ENCODE results near the gene CKS1B.
A peak's percentile ranks its signal among the peaks of the same experiment; 100 is the strongest.
"Not testable (repeated sequence)": the region's sequence is repeated elsewhere in the genome, so short reads cannot be mapped to it uniquely, and the experiment has no call there.

Gene CKS1B

DNA sequence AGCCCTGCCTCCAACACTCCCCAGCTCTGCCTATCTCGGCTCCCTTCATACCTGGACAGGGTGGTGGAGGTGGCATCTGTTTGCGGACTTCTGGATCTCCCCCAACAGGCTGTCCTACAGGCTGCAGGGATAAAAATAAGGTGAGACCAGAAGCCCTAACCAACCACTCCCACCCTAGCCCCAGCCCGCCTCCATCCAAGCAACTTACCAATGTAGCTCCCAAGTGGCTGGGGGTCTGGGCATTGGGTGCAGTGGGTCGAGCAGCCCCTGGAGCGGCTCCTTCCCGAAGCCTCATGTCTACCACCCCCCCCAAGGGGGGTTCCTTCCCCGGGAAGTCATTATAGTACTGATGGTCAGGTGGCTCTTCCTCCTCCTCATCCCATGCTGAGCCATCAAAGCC, 8.4 kb upstream of the CKS1B start:
- DNase-seq, result no peak

DNA sequence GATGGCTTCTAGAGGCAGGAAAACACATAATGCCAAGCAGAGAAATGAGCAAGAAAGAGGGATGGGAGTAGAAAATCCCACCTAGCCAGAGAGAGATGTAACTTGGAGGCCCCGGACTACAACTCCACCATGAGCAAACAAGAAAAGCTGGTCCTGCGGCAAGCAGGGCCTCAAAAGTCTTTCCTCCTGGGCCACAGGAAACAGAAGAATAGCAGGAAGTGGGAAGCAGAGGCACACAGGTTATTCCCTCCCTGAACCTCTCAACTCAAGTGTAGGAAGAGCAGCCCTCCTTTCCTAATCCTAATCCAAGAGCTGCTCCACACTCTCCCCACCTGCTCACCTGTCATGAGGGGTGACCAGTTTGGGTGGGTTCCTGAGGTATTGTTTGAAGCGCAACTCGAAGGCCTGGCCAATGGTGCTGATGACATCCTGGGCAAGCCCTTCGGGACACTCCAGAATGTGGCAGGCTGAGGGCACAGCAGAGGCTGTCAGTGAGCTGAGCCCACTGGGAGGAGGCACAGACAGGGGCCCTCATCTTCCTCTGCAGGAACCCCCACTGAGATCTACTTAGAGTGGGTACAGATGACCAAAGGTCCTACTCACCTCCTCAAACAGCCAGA, 7.0 kb upstream of the CKS1B start:
- DNase-seq, result no peak

DNA sequence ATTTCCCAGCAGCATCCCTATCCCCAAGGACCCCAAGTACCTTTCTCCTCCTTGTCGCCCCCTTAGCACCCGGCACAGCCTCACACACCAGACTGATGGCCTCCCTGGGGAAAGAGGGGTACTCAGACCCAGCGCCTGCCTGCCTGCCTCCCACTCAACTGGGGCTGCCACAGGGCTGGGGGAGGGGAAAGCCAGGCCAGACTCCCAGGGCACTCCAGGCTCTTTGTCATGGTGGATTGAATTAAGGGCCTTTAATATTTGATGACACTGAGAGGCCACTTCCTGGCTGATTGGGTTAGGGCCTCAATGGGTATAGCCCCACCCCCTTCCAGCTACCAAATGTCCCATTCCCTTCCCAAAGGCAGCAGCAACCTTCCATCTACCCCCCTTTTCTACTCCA, 5.8 kb upstream of the CKS1B start:
- no peak for DNase-seq

DNA sequence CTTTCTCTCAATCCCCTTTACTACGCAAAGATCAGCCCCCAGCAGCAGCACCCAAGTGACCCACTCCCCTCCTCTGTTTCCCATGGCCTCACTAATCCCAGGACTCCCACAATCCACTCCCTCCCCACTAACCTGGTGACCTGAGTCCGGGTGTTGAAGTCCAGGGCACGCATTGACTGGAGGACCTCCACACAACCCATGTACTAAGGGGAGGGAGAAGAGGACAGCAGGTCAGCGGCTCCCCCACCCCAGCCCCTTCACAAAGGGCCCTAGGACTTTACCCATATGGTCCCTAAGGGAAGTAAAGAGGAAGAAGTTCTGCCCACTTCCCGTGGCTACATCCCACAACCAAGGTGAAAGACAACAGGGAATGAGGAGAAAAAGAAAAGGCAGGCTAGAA, 5.2 kb upstream of the CKS1B start:
- DNase-seq, result no peak

DNA sequence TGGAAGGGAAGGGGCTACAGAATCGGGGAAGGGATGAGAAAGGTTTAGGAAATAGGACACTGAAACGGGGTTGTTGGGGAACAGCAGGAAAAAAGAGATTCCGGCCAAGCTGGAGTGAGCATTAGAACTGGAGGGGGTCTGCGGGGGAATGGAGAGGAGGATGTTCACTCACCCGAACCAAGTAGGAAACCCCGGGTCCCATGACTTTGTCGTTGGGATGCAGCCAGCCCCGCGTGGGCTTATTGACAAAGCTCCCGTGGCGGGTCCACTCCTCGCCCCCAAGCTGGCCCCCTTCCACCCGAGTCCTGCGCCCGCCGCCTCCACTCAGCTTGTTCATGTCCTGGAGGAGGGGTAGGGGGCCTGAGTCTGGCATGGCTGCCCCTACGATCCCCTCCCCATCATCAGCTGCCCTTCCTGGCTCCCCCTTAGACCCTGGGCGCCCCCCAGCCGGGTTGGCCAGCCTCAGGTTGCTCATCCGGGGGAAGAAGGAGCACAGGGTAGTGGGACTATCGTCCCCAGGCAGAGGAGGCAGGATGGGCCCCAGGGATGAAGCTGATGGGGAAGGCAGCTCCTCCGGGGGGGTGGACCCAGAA, 4.5 kb upstream of the CKS1B start:
- no peak for DNase-seq

DNA sequence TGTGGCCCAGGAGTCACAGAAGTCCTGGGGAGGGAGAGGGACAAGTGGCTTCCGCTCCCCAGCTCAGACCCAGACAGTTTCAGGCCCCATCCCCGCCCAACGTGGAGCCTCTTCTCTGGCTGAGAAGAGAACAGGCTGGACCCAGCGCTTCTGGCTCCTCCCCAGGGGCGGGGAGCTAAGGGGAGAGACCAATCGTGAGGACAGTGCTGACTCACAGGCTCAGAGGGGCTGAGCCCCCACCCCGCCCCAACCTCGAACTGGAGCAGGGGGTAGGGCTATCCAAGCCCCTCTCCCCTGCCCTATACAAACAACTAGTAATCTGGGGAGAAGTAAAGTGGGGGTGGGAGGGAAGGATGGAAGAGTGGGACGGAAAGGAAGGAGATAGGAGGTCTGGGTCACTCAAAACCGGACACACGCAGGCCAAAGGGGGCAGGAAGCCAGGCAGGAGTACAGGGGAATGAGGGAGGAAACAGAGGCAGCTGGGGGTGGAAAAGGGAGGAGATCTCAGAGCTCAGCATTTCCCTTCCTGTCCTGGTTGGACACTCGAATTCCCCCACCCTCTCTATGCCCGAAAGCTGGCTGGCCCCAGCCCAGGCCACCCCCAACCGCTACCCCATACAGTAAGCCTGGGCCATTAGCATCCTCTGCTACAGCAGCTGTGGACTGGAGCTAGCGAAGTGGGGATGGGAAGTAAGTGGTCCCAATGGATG, 3.7 kb upstream of the CKS1B start, which contains the start of gene SHC1:
TSS of gene SHC1 (minus strand) at position 117 of the 710 bp plus-strand sequence. CDS start 221 bp downstream, outside the sequence.
- peak; percentile 95 for DNase-seq

DNA sequence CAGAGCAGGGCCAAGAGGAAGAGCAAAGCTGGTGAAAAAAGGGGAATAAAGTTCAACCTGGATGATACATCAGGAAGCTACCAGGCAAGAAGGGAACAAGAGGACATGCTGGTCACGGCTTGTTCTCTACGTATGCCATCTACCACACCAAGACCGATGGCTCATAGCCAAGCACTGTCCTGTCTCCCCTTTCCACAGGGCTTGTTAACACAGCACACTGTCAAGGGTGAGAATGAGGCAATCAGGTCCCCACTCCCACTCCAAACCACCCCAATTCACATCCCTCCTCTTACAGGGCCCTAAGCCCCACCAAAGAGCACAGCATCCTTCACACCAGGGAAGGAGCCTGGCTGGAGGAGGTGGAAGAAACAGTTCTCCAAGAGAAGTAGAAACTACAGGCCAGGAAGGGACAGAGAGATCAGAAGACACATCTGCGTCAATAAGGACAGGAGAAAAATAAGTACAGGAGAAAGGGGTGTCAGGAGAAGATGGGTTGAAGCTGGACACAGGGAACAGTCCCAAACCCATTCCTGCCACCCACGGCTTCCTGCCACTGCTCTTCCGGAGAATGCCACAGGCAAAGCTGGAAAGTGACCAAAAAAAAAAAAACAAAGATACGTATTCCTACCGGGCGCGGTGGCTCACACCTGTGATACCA, 3.0 kb upstream of the CKS1B start:
- no peak for DNase-seq

DNA sequence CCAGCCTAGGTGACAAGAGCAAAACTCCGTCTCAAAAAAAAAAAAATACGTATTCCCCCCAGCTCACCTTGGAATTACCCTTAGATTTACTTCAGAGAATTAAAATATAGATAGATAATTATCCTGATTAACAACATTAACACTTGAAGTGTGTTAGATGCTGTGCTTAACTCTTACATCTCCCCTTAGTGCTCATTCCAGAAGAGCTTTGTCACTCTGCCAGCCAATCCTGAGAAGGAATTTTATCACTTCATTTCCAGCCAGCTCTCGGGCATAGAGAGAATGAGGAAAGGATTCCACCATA, 2.3 kb upstream of the CKS1B start:
- no peak for DNase-seq

DNA sequence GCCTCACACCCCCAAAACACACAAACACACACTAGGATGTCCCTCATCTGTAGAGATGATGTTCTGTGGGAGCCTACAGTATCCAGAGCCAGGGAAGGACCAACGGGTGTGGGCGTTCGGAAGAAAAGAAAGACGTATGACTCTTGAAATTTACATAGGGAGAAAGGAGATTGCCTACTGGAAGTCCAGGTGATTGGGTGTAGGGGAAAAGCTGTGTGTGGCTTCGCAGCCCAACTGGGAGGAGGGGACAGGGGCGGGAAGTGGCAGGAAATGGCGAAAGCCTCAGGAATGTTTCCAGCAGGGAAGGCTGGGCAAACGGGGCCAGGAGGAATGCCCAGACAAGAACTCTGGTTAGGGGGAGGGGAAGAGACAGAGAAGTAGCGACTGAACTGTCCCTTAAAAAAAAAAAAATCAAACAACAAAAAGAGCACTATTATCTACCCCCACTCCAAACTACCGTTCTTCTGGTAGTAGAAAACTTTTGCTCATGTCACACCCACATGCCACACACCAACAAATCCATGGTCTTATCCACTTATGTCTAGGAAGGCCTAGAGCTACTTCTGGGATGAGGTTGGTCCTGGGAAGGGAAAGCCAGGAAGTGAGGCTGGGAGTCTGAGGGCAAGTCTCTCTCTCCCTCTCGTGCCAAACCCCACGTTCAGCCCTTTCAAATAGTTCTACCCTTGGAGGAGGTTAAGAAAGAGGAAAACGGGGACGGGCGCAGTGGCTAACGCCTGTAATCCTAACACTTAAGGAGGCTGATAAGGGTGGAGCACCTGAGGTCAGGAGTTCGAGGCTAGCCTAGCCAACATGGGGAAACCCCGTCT, 1.8 kb upstream of the CKS1B start:
- DNase-seq, result no peak

DNA sequence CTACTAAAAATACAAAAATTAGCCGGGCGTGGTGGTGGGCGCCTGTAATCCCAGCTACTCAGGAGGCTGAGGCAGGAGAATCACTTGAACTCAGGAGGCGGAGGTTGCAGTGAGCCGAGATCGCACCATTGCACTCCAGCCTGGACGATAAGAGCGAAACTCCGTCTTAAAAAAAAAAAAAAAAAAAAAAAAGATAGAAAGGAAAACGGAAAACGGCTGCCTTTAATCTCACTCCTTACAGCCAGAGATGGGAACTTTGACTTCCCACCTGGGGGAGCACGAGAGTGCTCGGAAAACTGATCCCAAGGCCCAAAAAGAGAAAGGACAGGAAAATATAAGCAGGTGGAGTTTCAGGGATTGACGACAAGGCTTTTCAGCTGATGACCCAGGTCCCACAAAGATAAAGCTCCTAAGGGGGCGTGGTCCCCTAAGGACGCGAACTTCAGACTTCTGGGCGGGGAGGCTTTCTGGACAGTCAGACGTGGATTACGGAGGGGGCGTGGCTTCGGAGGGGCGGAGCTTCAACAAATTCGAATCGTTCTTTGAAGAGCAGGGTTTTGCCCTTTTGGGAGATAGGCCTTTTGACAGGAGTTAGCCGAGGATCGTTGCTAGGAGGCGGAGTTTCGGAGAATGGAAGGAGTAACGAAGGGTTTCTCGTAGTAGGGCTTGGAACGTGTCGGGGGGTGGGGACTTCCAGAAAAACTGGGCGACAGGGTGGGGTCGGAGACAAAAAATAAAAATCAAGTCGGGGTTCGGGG, 958 bp upstream of the CKS1B start:
- DNase-seq, result peak; percentile 100

DNA sequence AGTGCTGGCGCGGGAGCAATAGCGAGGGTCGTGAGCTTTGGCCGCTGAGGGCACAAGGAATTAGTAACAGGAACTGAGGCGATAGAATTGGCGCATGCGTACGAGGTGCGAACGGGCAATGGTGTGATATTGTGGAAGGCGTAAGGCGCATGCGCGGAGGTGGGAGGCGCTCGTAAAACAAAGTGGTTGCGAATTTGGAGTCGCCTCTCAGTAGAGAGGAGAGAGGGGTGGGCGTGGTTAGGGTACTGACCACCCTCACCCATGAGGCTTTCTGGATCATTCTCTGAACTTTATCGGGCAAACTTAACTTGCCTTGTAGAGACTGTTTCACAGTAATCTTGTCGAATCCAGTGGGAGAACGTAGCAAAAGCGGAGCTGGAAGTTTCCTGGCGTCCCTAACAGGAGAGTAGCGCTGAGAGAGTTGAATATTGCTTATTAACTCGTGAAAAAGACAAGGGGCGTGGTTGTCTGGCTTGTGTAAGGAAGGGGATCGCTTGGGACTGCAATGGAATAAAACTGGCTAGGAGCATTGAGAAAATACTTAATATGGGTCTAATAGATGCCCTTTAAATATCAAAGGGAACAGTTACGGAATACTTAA, 427 bp downstream of the CKS1B start:
- DNase-seq, result peak; percentile 99

DNA sequence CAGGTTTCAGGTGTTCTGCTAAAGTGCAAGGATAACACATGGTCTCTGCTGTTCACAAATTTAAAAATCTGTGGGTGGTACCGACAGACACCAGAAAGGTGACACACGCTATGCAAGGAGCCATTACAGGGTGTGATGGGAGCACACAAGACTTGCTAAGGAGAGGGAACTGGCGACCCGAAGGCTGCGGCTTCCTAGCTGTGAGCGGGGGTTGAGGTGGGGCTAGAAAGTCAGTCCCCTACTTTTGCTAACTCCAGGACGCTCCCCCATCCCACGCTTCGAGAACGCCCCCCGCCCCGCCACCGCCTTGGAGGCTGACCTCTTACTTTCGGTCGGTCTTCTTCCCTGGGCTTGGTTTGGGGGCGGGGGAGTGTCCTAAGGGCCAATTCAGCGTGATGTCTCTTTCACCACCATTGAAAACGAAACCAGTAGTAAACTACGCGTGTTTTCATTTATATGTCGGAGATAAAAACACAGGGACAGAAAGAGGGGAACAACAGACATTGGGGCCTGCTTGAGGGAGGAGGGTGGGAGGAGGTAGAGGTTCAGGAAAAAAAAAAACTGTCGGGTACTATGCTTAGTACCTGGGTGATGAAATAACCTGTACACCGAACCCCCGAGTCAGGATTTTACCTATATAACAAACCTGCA, 1.1 kb downstream of the CKS1B start:
- peak; percentile 77 for DNase-seq

DNA sequence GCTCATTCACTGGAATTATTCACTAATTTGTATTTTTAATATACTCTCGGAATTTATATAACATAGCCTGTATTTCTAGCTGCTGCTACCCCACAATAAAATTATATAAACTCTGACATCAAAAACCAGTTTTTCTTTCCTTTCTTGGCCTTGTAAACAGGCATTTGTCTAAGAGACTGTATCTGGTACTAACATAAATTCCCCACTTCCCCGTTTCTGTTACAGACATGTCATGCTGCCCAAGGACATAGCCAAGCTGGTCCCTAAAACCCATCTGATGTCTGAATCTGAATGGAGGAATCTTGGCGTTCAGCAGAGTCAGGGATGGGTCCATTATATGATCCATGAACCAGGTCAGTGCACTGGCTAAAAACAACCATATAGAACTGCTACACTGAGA, 3.3 kb downstream of the CKS1B start:
- not testable (repeated sequence) for DNase-seq

DNA sequence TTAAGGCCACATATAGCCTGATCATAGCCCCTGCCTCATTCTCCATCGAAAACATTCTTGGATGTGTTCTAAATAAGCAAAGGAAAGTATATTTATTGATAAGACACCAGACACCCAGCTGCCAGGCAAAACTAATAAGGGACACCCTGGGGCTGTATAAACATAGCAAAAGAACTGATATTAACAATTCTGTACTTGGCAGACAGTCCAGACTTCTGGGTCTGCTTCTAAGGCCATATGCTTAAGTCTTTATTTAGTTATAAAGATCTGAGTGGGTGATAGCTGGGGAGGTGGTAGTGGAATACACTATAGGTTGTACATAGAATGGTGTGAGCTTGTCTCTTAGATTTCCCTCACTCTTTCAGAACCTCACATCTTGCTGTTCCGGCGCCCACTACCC, 3.9 kb downstream of the CKS1B start:
- no peak for DNase-seq

DNA sequence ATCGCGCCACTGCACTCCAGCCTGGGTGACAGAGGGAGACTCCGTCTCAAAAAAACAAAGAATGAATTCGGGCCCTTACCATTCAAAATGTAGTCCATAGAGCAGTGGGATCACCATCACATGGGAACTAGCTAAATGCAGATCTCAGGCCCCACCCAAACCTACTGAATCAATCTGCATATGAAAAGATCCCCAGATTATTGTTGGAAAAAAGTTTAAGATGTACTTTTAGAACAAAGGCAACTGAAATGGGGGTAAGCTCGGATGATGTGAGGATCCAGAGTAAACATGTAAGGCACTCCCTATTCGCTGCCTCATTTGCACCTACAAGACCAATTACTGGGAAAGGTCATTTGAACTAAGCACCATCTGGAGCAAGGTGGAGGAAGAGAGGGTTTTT, 7.9 kb downstream of the CKS1B start:
- DNase-seq, result peak; percentile 45

DNA sequence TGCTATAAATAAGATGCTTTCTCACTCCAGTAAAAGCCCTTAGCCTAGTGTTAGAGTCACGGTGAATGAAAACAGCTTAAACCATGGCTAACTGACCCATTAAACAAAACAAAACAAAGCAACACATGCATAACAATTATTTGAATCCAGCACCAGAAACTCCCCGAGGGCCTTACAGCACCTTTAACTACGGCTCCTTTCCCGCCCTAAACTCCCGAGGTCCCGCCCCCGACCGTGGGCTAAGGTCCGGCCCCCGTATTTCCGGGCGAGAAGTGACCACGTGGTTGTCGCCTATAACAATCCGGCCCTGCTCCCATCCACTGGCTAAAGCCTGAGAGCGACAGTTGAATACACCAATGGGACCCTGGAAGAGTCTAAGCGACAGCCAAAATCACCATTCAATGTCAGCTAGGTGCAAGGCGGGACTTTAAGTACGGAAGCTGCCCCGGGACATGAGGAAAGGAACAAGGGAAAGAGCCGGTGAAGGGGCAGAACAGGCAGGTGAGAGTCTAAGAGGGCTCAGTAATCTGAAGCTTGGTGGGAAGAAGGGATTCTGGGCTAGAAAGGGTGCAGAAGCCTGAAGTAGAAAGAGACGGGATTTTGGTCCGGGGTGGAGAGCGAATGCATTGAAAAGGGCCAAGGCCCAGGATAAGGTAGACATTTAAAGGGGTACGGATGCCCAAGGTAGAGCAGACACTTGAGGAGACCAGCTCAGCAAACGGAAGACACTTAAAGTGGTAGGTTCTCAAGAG, 8.6 kb downstream of the CKS1B start, which contains the start of gene FLAD1:
TSS of gene FLAD1 (plus strand) at position 448 of the 752 bp plus-strand sequence. CDS start 351 bp downstream, outside the sequence.
- DNase-seq, result peak; percentile 100

DNA sequence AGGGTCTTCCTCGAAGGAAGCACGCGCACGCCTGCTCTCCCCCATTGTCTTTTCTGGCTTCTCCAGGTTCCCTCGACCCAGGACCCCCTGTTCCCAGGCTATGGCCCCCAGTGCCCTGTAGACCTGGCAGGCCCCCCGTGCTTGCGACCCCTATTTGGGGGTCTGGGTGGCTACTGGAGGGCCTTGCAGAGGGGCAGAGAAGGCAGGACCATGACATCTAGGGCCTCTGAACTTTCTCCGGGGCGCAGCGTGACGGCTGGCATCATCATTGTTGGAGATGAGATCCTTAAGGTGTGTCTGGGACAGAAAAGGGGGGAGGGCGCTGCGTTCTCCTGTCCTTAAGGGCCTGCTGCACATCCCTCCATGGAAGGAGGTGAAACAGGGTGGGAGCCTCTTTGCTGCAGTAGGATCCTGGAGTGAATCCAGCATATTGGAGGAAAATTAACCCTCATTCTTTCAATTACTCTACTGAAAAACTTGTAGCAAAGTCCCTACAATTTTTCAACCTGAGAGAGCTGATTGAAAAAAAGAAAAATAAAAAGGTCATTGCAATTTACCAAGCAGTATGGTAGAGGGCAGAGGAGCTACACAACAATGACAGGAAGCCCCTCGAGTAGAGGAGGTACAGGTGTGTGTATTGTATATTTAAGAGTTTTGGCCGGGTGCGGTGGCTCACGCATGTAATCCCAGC, 9.4 kb downstream of the CKS1B start:
- DNase-seq, result no peak

DNA sequence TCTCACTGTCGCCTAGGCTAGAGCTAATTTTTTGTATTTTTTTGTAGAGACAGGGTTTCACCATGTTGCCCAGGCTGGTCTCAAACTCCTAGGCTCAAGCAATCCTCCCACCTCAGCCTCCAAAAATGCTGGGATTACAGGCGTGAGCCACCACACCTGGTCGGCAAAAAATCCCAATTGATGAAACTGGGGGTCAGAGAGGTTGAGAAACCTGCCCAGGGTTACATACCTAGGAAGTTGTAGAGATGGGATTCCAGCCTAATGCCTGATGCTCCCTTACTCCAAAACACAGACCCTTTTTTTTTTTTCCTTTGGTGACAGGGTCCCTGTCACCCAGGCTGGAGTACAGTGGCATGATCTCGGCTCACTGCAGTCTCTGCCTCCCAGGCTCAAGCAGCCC, 12.3 kb downstream of the CKS1B start:
- not testable (repeated sequence) for DNase-seq

DNA sequence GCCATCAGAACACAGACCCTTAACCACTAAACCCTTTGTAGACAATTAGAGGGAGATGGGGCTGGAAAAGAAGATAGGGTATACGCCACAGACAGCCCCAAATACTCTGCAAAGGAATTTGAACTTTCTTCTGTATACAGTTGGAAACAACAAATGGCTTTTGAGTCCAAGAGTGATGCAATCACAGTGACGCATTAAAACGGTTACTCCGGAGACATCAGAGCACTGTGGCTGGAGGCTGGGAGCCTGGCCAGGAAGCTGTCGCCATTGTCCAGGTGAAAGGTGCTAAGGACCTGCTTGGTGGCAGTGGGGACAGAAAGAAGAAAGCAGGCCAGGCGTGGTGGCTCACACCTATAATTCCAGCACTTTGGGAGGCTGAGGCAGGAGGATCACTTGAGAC, 12.8 kb downstream of the CKS1B start:
- DNase-seq, result no peak
